Right lobe of liver (tissue), 6 donors: ENCODE data around the gene RIGI. TPM values are rescaled to one million over a fixed set of nuclear protein-coding genes. Genes with fewer than 3 reads are reported as not detected.
"Not testable (repeated sequence)": the region's sequence is repeated elsewhere in the genome, so short reads cannot be mapped to it uniquely, and the experiment has no call there.

Experiments
- ATAC-seq, 4 donors: fragments of 200-7000 bp; cut with Tn5 transposase; one replicate each; pipeline ENCODE4 v1.9.1; 2020; ENCODE audit warnings: mild to moderate bottlenecking in 4 of 4, moderate library complexity in 4 of 4
- DNase-seq, 3 donors: peaks; one replicate each; pipeline ENCODE4 v3.0.0-alpha.2; 2020
- H3K27ac ChIP-seq, 3 donors: fragments of 200-600 bp; one replicate each; pipeline ENCODE4 v1.8.0; 2022
- H3K27me3 ChIP-seq, 2 donors: fragments of 200-600 bp; one replicate each; pipeline ENCODE4 v1.8.0; 2022
- H3K36me3 ChIP-seq, 4 donors: fragments of 200-600 bp; sonication (generic) in 1 of 4; one replicate each; pipeline versions ENCODE4 v1.5.1 to v1.8.0; 2017 to 2022; ENCODE audit warnings: control low read depth in 1 of 4
- H3K4me1 ChIP-seq, 4 donors: fragments of 200-600 bp; sonication (generic) in 1 of 4; one replicate each; pipeline versions ENCODE4 v1.5.1 to v1.8.0; 2017 to 2022; ENCODE audit warnings: control low read depth in 1 of 4
- H3K4me3 ChIP-seq, 3 donors: fragments of 200-600 bp; one replicate each; pipeline ENCODE4 v1.8.0; 2022
- H3K9me3 ChIP-seq, 4 donors: fragments of 200-600 bp; sonication (generic) in 1 of 4; one replicate each; pipeline versions ENCODE4 v1.5.1 to v1.8.0; 2017 to 2022; ENCODE audit warnings: control low read depth in 1 of 4
- CTCF ChIP-seq, 4 donors: fragments of 200-600 bp in 3 of 4; fragments of 450-650 bp in 1 of 4; IDR thresholded peaks; one replicate each; pipeline versions ENCODE4 v1.5.1 to v1.8.0; 2016 to 2022; ENCODE audit warnings: antibody characterized with exemption in 4 of 4, mild to moderate bottlenecking in 2 of 4
- POLR2A ChIP-seq: fragments of 450-650 bp; IDR thresholded peaks from one replicate; pipeline ENCODE4 v1.6.1; 2017; ENCODE audit warnings: antibody characterized with exemption, mild to moderate bottlenecking
- WGBS: methylation state at CpG from one replicate; pipeline ENCODE4 v1.1.6; 2018; ENCODE audit warnings: low coverage, low lambda C conversion rate; ENCODE audit not compliant: insufficient coverage; ENCODE audit errors: missing lambda C conversion rate; 5-methylcytosine and 5-hydroxymethylcytosine counted together
- intact Hi-C, 2 donors: fragments of 100-400 bp; cut with DNase I; formaldehyde crosslinking; loops; one replicate each; pipeline versions ENCODE4 v1.11.2 to v1.14.1; 2022
- total RNA-seq, 6 experiments: library from RNA; depleted of rRNA in 2 of 6; stranded (reverse); fragments of >200 nt in 2 of 6; fragmentation: NEBNext Ultra II Directional in 3 of 6; extraction: Animal tissue kit (Norgen Biotek cat#: 25700) in 3 of 6; gene quantifications; one replicate each; pipeline versions ENCODE4 v1.1.0 to v1.2.4, GENCODE V29; 2016 to 2023
- donor health status: DM: no; HTN: yes; CAD: no.
- donor health status: DM: no; HTN: no; CAD: no.
- donor health status: DM: no; HTN: no; CAD: no.
- donor health status: DM: no; HTN: yes; CAD: no.
- donor health status: DM: no; HTN: yes; CAD: no.

The RIGI gene
- total RNA-seq, 6 experiments from 2014 or later, result 2.7 to 6.1 (median 4.8) TPM

DNA sequence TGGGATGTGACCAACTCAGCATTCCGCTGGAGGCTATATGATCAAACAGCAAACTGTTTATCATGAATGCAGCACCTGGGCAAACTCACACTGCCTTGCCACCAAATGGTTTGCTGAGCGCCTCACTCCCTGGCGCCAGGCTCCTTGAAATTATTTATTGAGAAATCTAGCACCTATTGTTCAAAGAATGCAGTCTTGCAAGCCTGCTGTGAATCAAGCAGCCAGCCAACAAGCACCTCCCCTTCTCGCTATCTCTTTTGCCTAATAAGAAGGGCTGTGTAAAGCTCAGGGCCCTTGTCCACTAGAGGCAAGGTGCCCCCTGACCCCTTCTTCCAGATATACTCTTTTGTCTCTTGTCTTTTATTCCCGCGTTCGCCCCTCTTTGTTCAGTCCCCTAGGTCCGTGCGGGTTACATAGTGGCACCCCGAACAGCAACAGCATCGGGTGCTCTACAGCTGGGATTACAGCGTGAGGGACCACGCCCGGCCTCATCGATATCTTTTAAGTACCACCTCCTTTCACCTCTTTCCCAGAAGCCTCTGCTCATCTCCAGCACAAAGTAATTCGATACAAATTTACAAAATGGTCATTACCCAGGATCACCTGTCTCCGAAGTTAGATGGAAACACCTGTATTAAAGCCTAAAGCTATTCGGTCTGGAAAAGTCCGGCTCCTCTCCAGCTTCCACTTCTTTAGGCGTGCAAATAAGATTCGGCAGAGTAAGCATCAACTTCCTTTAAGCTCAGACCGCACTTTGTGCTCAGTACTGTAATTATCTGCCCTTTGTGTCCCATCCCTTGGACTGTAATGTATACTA lies 896 bp downstream of the RIGI start:
- 16% methylated on average over 19 of the region's 22 CpGs for WGBS
- Histone ChIP-seq H3K27me3 (no peaks in the 10 kb centered on the region), H3K27ac (peak overlapping the region; percentile 84 to 91 (median 87)), H3K9me3 (no peaks in the 10 kb centered on the region), H3K4me3 (peak overlapping the region; percentile 65 to 74 (median 68)), H3K36me3 (no peaks in the 10 kb centered on the region), H3K4me1 (peaks cover 0 to 24% (median 9%) of the 10 kb centered on the region in 4 donors)
- intact Hi-C loops, result loop anchor here in 1 of 2 donors (5.0 to 10.0 kb wide), 2 partner anchors 90 to 148 kb away; no protein-coding TSS in a partner anchor
- TF ChIP-seq CTCF (IDR thresholded peaks at IDR 0.05) (no peak), POLR2A (no peak)
- no peak for DNase-seq
- peak in 3 of 4 donors; percentile 9 to 13 (median 11) for ATAC-seq

DNA sequence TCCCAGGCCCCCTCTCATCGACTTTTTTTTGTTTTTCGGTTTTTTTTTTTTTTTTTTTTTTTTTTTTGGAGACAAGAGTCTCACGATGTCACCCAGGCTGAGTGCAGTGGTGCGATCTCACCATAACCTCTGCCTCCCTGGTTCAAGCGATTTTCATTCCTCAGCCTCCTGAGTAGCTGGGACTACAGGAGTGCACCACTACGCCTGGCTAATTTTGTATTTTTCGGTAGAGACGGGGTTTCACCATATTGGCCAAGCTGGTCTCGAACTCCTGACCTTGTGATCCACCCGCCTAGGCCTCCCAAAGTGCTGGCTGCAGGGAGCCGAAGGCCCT lies 1.5 kb downstream of the RIGI start:
- not testable (repeated sequence) for ATAC-seq, H3K9me3 ChIP-seq, H3K27me3 ChIP-seq, H3K36me3 ChIP-seq, DNase-seq
- peaks cover 0 to 24% (median 9%) of the 10 kb centered on the region in 4 donors for H3K4me1 ChIP-seq
- H3K4me3 ChIP-seq, result peak overlapping the region in 1 of 3 donors; percentile 74
- WGBS, result 88% methylated on average over 4 of the region's 11 CpGs
- peak overlapping the region in 1 of 3 donors; percentile 91 for H3K27ac ChIP-seq
- intact Hi-C loops, result loop anchor here in 1 of 2 donors (10.0 kb wide), 1 partner anchor 90 kb away; no protein-coding TSS in a partner anchor

GRCh38 chr9:32523910-32524309 lies 2.1 kb downstream of the RIGI start:
- 20% methylated on average over 1 of the region's 1 CpG for WGBS
- intact Hi-C loops, result loop anchor here in 1 of 2 donors (10.0 kb wide), 1 partner anchor 89 kb away; no protein-coding TSS in a partner anchor
- no peak for DNase-seq
- TF ChIP-seq CTCF (IDR thresholded peaks at IDR 0.05) (no peak), POLR2A (no peak)
- no peak overlapping the region for H3K4me3 ChIP-seq
- H3K36me3 ChIP-seq, result no peaks in the 10 kb centered on the region
- H3K4me1 ChIP-seq, result peaks cover 0 to 24% (median 9%) of the 10 kb centered on the region in 4 donors
- no peaks in the 10 kb centered on the region for H3K9me3 ChIP-seq
- H3K27ac ChIP-seq, result peak overlapping the region in 1 of 3 donors; percentile 91
- H3K27me3 ChIP-seq, result no peaks in the 10 kb centered on the region
- ATAC-seq, result peak; percentile 36 to 54 (median 43)

DNA sequence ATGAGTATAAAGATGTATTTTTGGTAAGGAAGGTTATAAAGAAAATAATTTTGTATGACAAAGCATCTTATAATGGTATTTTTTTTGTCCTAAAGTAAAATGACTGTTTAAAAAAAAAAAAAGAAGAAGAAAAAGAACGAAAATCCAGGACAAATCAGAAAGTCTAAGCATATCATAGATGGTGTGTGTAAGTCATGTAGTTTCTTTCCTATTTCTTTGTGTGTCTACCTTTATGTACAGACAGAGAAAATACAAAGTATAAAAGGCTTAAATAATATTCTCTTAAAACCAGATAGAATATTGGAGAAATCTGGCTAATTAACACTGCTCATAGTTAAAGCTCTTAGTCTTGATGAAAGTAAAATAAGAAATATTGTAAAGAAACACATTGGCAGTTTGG lies 7.7 kb downstream of the RIGI start:
- ATAC-seq, result no peak
- 93% methylated on average over 1 of the region's 1 CpG for WGBS

More for the DNA sequence above, 7.7 kb downstream of the RIGI start:
- Histone ChIP-seq H3K9me3 (no peaks in the 10 kb centered on the region), H3K4me1 (peaks cover 0 to 1% (median 0%) of the 10 kb centered on the region in 4 donors), H3K27me3 (no peaks in the 10 kb centered on the region), H3K27ac (no peak overlapping the region), H3K36me3 (no peaks in the 10 kb centered on the region), H3K4me3 (no peak overlapping the region)
- TF ChIP-seq POLR2A, result no peak
- TF ChIP-seq CTCF (IDR thresholded peaks at IDR 0.05), result no peak
- no peak for DNase-seq
- intact Hi-C loops, result no loop called here
